NCI-H2171 treated with DMSO at 0.1 percent for 48 hours (cell line): ENCODE measurements around the gene BBC3.
"Not testable (repeated sequence)": the region's sequence is repeated elsewhere in the genome, so short reads cannot be mapped to it uniquely, and the experiment has no call there.

Experiments used
- DNase-seq: peaks from one replicate; lab custom pipeline; 2025; lab: John Stamatoyannopoulos, UW

The BBC3 gene

GRCh38 chr19:47258434-47258833 is 27.4 kb upstream of the BBC3 start:
- DNase-seq, result no peak

- DNase-seq, result no peak
Observed at GRCh38 chr19:47257411-47258169, 26.6 kb upstream of the BBC3 start.

- peak; percentile 100 for DNase-seq
Observed at GRCh38 chr19:47256693-47257410, 25.9 kb upstream of the BBC3 start.

- peak; percentile 99 for DNase-seq
Observed at GRCh38 chr19:47255879-47256692, 25.1 kb upstream of the BBC3 start, which contains the start of gene CCDC9. CCDC9 (plus strand) TSS chr19:47256525; CDS start chr19:47258401, 1,876 bp downstream.

GRCh38 chr19:47253970-47254369 is 23.0 kb upstream of the BBC3 start:
- DNase-seq, result no peak

GRCh38 chr19:47253467-47253881 is 22.5 kb upstream of the BBC3 start:
- no peak for DNase-seq

- DNase-seq, result not testable (repeated sequence)
Observed at GRCh38 chr19:47253016-47253415, 22.0 kb upstream of the BBC3 start.

- DNase-seq, result peak; percentile 40
Observed at GRCh38 chr19:47247308-47247990, 16.4 kb upstream of the BBC3 start.

GRCh38 chr19:47243776-47244547 is 13.0 kb upstream of the BBC3 start:
- DNase-seq, result peak; percentile 75

- peak; percentile 49 for DNase-seq
Observed at GRCh38 chr19:47243364-47243775, 12.4 kb upstream of the BBC3 start.

- DNase-seq, result no peak
Observed at GRCh38 chr19:47241919-47242577, 11.0 kb upstream of the BBC3 start.

- peak; percentile 77 for DNase-seq
Observed at GRCh38 chr19:47240996-47241918, 10.3 kb upstream of the BBC3 start.

GRCh38 chr19:47240556-47240955 is 9.6 kb upstream of the BBC3 start:
- no peak for DNase-seq

- peak; percentile 62 for DNase-seq
Observed at GRCh38 chr19:47239610-47240296, 8.8 kb upstream of the BBC3 start.

GRCh38 chr19:47239152-47239551 is 8.2 kb upstream of the BBC3 start:
- no peak for DNase-seq

- no peak for DNase-seq
Observed at GRCh38 chr19:47236072-47236675, 5.2 kb upstream of the BBC3 start.

GRCh38 chr19:47232422-47233211 is 1.6 kb upstream of the BBC3 start:
- no peak for DNase-seq
